GM20000 (cell line): Measurements from ENCODE around the gene ACP5.

Experiments used
- DNase-seq: peaks from one replicate; pipeline ENCODE4 v3.0.0; 2012; ENCODE audit warnings: low spot score
- TF ChIP-seq, protein P1 (sequence below): IDR thresholded peaks from 2 replicates; pipeline ENCODE4 v1.5.1; 2012; ENCODE audit warnings: mild to moderate bottlenecking, control low read depth; ENCODE audit errors: extremely low read depth, missing control alignments

Gene ACP5

GRCh38 chr19:11587975-11588631 is 10.7 kb upstream of the ACP5 start:
- no peak for DNase-seq
- TF ChIP-seq, protein P1, sequence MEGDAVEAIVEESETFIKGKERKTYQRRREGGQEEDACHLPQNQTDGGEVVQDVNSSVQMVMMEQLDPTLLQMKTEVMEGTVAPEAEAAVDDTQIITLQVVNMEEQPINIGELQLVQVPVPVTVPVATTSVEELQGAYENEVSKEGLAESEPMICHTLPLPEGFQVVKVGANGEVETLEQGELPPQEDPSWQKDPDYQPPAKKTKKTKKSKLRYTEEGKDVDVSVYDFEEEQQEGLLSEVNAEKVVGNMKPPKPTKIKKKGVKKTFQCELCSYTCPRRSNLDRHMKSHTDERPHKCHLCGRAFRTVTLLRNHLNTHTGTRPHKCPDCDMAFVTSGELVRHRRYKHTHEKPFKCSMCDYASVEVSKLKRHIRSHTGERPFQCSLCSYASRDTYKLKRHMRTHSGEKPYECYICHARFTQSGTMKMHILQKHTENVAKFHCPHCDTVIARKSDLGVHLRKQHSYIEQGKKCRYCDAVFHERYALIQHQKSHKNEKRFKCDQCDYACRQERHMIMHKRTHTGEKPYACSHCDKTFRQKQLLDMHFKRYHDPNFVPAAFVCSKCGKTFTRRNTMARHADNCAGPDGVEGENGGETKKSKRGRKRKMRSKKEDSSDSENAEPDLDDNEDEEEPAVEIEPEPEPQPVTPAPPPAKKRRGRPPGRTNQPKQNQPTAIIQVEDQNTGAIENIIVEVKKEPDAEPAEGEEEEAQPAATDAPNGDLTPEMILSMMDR: no peak

DNA sequence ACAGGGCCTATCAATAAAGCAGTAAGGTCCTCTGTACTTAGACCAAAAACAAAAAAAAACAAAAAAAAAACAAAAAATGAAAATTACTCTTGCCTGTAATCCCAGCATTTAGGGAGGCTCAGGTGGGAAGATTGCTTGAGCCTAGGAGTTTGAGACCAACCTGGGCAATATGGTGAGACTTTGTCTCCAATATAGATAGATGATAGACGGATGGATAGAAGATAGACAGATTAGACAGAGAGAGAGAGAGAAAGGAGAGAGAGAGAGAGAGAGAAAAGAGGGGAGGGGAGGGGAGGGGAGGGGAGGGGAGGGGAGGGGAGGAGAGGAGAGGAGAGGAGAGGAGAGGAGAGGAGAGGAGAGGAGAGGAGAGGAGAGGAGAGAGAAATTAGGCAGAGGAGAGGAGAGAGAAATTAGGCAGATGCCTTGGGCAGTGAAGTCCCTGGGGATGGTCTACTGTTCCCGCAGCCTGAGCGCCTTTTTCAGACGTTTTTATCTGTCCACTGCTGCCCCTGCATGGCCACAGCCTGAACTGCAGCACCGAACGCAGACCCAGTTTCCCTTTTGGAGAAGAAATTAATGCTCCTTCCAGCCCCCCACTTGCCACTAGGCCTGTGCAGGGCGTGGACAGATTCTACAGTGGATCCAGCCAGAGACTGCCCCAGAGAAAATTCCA is 10.0 kb upstream of the ACP5 start:
- peak; percentile 79 for DNase-seq
- TF ChIP-seq, protein P1: peak; percentile 99

DNA sequence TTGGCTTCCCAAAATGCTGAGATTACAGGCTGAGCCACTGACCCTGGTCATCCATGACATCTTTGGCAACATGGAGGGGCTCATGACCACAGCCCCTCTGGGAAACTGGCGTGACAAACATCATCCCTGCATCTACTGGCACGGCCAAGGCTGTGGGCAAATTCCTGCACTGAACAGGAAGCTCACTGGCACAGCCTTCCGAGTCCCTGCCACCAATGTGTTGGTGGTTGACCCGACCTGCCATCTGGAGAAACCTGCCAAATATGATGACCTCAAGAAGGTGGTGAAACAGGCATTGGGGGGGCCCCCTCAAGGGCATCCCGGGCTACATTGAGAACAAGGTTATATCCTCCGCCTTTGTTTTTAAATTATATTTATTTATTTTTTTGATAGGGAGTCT is 8.9 kb upstream of the ACP5 start:
- DNase-seq: no peak
- TF ChIP-seq, protein P1: no peak

DNA sequence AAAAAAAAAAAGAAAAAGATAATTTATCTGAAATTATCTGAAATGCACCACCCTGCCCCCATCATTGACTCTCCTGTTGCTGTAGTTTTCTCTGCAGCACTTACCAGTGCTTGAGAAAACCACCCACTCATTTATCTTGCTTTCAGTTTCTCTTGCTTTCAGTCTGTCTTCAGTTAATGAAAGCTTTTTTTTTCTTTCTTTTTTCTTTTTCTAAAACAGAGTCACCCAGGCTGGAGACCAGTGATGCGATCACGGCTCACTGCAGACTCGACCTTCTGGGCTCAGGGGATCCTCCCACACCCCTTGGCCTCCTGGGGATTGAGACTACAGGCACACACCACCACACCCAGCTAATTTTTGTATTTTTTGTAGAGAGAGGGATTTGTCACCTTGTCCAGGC is 4.3 kb upstream of the ACP5 start:
- TF ChIP-seq, protein P1: no peak
- peak; percentile 85 for DNase-seq

DNA sequence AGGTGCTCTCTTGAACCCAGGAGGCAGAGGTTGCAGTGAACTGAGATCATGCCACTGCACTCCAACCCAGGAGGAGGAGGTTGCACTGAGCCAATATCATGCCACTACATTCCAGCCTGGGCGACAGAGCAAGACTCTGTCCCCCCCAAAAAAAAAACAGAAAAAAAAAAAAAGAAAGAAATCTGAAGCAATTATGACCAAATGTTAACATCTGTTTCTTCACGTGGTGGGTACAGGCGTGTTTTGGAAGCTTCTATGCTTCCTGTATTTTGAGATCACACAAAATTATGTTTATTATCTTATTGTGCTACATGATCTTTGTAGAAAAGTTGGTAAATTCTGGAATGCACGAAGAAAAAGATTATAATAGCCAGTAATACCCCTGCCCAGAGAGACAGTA is 2.7 kb upstream of the ACP5 start:
- DNase-seq: no peak
- TF ChIP-seq, protein P1: no peak

DNA sequence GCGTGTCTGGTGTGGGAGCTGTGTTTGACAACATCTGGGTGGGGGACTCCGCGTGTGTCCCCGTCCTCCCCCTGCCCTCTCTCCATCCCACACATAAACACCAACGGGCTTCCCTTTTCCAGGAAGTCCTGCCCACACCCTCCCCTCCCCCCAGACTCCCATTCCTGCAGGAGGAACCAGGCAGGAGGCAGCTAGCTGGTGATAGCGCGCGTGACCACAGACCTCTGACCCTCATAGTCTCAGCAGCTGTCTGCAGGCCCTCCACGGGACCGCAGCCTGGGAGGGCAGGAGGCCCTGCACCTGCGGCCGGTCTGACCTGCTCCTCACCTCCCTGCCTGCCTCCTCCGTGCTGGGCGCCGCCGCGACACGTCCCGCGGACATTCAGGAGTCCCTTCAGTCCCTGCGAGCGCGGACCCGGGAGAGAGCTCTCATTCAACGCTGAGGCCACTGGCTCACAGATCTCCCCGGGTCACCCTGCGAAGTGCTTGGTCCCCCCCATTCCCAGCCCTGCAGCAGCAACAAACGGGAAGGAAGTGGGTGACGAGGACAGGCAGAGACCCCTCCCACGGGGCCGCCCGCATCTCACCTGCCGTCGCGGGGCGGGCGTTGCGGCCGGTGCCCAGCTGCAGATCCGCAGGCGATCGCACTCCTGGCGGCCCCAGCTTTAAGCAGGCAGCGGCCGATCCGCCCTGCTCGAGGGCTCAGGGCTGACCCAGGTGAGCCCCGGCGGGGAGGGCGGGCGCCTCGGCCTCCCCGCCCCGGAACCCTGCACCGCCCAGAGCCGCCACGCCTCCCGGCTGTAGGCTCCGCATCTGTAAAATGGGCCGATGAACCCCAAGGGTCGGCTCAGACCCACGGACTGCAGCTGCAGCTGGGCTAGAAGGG is 1.1 kb upstream of the ACP5 start:
- DNase-seq: peak; percentile 76
- TF ChIP-seq, protein P1: no peak

- TF ChIP-seq, protein P1: no peak
Measured at GRCh38 chr19:11576227-11576626, 1.2 kb downstream of the ACP5 start.

More at GRCh38 chr19:11576227-11576626, 1.2 kb downstream of the ACP5 start:
- no peak for DNase-seq
